NCI-H69 (cell line): ENCODE data around the gene RPL3.

ENCODE experiments used
- DNase-seq: peaks from one replicate; lab custom pipeline; 2025; lab: John Stamatoyannopoulos, UW

The RPL3 gene

GRCh38 chr22:39317084-39317774 is 2.2 kb downstream of the RPL3 start:
- DNase-seq = no peak

GRCh38 chr22:39316440-39317083 is 2.9 kb downstream of the RPL3 start:
- DNase-seq = peak; percentile 76

GRCh38 chr22:39315389-39315788 is 4.0 kb downstream of the RPL3 start:
- DNase-seq = no peak

GRCh38 chr22:39314251-39314971 is 5.0 kb downstream of the RPL3 start:
- no peak for DNase-seq

GRCh38 chr22:39313258-39314001 is 6.0 kb downstream of the RPL3 start:
- no peak for DNase-seq

GRCh38 chr22:39312410-39312809 is 7.0 kb downstream of the RPL3 start:
- DNase-seq = peak; percentile 21

GRCh38 chr22:39311592-39312400 is 7.6 kb downstream of the RPL3 start:
- DNase-seq = peak; percentile 34

- DNase-seq = no peak
Observed at GRCh38 chr22:39309881-39310714, 9.3 kb downstream of the RPL3 start.

- DNase-seq = no peak
Observed at GRCh38 chr22:39309364-39309861, 10.0 kb downstream of the RPL3 start.

GRCh38 chr22:39308614-39309363 is 10.6 kb downstream of the RPL3 start:
- no peak for DNase-seq

- peak; percentile 49 for DNase-seq
Observed at GRCh38 chr22:39306456-39307361, 12.7 kb downstream of the RPL3 start.

GRCh38 chr22:39303892-39304671 is 15.3 kb downstream of the RPL3 start:
- no peak for DNase-seq

GRCh38 chr22:39303358-39303757 is 16.1 kb downstream of the RPL3 start:
- no peak for DNase-seq

- DNase-seq = no peak
Observed at GRCh38 chr22:39302431-39302960, 16.9 kb downstream of the RPL3 start.

GRCh38 chr22:39301926-39302325 is 17.5 kb downstream of the RPL3 start:
- DNase-seq = no peak

- no peak for DNase-seq
Observed at GRCh38 chr22:39301108-39301507, 18.3 kb downstream of the RPL3 start.

- no peak for DNase-seq
Observed at GRCh38 chr22:39300186-39300830, 19.1 kb downstream of the RPL3 start.
